ENCODE results near the gene NFYA.

Gene NFYA

DNA sequence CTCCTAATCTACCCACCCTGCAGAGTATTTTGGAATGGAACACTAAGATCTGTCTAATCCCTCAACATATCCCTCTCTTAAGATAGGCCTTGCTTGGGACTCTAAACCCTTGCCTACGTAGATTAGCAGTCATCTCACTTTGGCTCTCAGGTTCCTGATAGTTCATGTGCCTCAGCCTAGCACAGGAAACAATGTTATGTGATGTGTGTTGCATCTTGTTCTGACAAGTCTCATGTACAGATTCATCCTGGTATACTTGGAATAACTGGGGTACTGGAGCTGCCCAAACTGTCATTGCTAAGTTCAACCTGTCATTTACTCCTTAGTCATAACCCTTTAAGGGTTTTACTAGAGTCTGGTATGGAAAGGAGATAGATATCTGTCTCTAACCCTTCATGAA lies 47.3 kb downstream of the NFYA start:
- DNase-seq (ENCODE audit: low read depth), result no peak
- TF ChIP-seq, protein P1, sequence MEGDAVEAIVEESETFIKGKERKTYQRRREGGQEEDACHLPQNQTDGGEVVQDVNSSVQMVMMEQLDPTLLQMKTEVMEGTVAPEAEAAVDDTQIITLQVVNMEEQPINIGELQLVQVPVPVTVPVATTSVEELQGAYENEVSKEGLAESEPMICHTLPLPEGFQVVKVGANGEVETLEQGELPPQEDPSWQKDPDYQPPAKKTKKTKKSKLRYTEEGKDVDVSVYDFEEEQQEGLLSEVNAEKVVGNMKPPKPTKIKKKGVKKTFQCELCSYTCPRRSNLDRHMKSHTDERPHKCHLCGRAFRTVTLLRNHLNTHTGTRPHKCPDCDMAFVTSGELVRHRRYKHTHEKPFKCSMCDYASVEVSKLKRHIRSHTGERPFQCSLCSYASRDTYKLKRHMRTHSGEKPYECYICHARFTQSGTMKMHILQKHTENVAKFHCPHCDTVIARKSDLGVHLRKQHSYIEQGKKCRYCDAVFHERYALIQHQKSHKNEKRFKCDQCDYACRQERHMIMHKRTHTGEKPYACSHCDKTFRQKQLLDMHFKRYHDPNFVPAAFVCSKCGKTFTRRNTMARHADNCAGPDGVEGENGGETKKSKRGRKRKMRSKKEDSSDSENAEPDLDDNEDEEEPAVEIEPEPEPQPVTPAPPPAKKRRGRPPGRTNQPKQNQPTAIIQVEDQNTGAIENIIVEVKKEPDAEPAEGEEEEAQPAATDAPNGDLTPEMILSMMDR (IDR thresholded peaks at IDR 0.05; ENCODE audit: control insufficient read depth, insufficient read depth, low read depth, low read length, missing control alignments), result no peak
- H3K4me3 ChIP-seq (ENCODE audit: control insufficient read depth, low read depth, low read length), result no peak overlapping the region

DNA sequence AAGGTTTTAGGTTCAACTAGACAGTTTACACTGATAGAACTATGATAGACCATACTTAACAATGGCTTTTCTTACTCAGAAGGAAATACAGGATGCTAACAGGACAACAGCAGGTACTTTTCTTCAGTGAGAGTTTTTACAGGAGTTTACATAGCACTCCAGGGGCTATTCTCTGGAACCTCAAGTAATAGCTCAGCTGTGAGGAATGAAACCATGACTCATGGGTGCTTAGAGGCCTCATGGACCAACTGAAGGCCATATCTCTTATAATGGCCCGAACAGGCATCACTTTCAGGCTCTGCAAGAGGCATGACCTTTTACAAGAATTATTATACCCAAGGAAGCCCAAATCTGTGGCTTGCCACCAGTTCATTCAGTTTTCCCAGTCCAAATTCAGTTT lies 49.6 kb downstream of the NFYA start:
- H3K4me3 ChIP-seq (ENCODE audit: control insufficient read depth, low read depth, low read length), result no peak overlapping the region
- DNase-seq (ENCODE audit: low read depth), result no peak
- TF ChIP-seq, protein P1 (IDR thresholded peaks at IDR 0.05; ENCODE audit: control insufficient read depth, insufficient read depth, low read depth, low read length, missing control alignments), result no peak

DNA sequence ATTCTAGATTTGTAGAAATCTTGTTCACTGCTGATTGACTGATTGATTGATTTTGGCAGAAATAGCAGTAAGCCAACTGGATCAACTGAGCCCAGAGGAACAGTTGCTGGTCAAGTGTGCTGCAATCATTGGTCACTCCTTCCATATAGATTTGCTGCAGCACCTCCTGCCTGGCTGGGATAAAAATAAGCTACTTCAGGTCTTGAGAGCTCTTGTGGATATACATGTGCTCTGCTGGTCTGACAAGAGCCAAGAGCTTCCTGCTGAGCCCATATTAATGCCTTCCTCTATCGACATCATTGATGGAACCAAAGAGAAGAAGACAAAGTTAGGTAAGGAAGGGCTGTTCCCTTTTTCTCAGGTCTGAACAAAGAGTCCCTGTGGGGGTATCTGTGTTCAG lies 50.1 kb downstream of the NFYA start:
- no peak overlapping the region for H3K4me3 ChIP-seq (ENCODE audit: control insufficient read depth, low read depth, low read length)
- TF ChIP-seq, protein P1 (IDR thresholded peaks at IDR 0.05; ENCODE audit: control insufficient read depth, insufficient read depth, low read depth, low read length, missing control alignments), result no peak
- DNase-seq (ENCODE audit: low read depth), result no peak

DNA sequence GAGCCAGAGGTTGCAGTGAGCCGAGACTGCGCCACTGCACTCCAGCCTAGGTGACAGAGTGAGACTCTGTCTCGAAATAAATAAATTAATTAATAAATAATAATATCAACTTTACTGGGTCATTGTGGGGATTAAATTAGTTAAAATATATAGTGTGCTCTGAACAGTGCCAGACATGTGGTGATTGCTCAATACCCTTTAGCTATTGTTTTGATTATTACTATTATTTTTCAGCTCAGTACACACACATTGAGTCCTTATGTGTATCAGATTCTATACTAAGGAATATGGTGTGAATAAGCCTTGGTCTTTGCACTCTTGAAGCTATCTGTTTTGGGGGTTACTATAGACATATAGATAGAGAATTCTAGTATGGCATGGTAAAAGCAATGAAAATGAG lies 52.5 kb downstream of the NFYA start:
- no peak overlapping the region for H3K4me3 ChIP-seq (ENCODE audit: control insufficient read depth, low read depth, low read length)
- no peak for DNase-seq (ENCODE audit: low read depth)
- TF ChIP-seq, protein P1 (IDR thresholded peaks at IDR 0.05; ENCODE audit: control insufficient read depth, insufficient read depth, low read depth, low read length, missing control alignments), result no peak

DNA sequence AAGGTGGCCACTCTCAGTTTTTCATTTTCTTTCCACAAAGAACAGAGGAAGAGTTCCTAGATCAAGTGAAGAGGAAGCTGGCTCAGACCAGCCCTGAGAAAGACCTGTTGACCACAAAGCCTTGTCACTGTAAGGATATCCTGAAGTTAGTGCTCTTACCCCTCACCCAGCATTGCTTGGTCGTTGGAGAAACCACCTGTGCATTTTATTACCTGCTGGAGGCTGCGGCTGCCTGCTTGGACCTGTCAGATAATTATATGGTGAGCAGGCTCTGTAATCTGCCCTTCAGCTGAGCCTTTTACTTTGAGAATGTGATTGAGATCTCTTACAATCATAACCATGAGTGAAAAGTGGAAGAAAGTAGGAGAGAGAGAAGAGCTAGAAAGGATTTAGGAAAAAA lies 59.5 kb downstream of the NFYA start:
- no peak for DNase-seq (ENCODE audit: low read depth)
- H3K4me3 ChIP-seq (ENCODE audit: control insufficient read depth, low read depth, low read length), result no peak overlapping the region
- TF ChIP-seq, protein P1 (IDR thresholded peaks at IDR 0.05; ENCODE audit: control insufficient read depth, insufficient read depth, low read depth, low read length, missing control alignments), result no peak

DNA sequence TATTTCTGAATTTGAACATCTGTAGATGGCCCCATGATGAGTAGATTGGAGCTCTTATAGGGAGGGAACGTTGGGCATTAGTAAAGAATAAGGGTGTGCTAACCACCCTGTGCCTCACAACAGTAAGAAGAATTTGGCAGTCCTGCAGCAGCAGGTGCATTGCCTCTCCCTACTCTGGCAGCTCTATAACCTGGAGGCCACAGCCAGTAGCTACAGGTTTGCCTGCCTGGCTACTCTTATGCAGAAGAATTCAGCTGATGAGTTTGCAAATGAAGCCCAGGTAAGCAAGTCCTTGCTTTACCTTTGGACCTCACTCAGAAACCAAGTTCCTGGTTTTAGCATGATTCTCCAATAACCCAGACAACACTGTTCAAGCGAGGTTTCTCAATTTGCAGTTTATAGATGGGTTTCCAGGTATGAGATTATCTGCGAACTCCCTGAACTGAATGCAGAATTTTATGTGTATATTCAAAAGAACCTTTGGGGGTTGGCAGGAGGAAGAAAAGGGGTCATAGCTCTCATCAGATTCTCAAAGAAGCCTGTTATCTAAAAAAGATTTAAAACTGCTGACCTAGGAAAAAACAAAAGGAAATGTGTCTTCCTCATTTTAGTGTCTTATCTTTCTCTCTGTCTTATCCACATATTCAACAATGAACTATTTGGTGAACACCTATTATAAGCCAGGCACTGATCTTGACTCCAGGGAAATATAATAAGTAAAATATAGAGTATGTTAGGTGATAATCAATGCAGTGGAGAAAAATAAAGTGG lies 62.5 kb downstream of the NFYA start:
- DNase-seq (ENCODE audit: low read depth), result no peak
- no peak overlapping the region for H3K4me3 ChIP-seq (ENCODE audit: control insufficient read depth, low read depth, low read length)
- TF ChIP-seq, protein P1 (IDR thresholded peaks at IDR 0.05; ENCODE audit: control insufficient read depth, insufficient read depth, low read depth, low read length, missing control alignments), result no peak

All from AG09309 (cell line).